HTERT RPE-1 (cell line): ENCODE results near the gene PHPT1.
"Not testable (repeated sequence)": the region's sequence is repeated elsewhere in the genome, so short reads cannot be mapped to it uniquely, and the experiment has no call there.

ENCODE experiments used
- in situ Hi-C: fragments of 300-500 bp; cut with MboI; formaldehyde crosslinking; loops from 4 replicates; pipeline ENCODE4 v1.14.3; 2020; ENCODE audit warnings: low sequenced_read_pairs

Gene PHPT1

GRCh38 chr9:136882947-136883283 is 33.7 kb downstream of the PHPT1 start:
- in situ Hi-C loops: not testable (repeated sequence)

GRCh38 chr9:136883670-136884069 is 34.5 kb downstream of the PHPT1 start:
- in situ Hi-C loops: not testable (repeated sequence)

GRCh38 chr9:136885950-136886578 is 36.9 kb downstream of the PHPT1 start, which contains the start of gene TRAF2:
Gene TRAF2 (plus strand): TSS chr9:136886516. CDS start chr9:136898741, 12,225 bp downstream.
- in situ Hi-C loops: no loop called here

- in situ Hi-C loops: no loop called here
Measured at GRCh38 chr9:136886610-136887597, 37.7 kb downstream of the PHPT1 start.

GRCh38 chr9:136888454-136888853 is 39.2 kb downstream of the PHPT1 start:
- in situ Hi-C loops: no loop called here

- in situ Hi-C loops: no loop called here
Measured at GRCh38 chr9:136889858-136890257, 40.6 kb downstream of the PHPT1 start.

- in situ Hi-C loops: no loop called here
Measured at GRCh38 chr9:136890661-136891060, 41.5 kb downstream of the PHPT1 start.

GRCh38 chr9:136896027-136896426 is 46.8 kb downstream of the PHPT1 start:
- in situ Hi-C loops: no loop called here

GRCh38 chr9:136898483-136899100 is 49.4 kb downstream of the PHPT1 start:
- in situ Hi-C loops: no loop called here

- in situ Hi-C loops: no loop called here
Measured at GRCh38 chr9:136899196-136899595, 50.0 kb downstream of the PHPT1 start.

- in situ Hi-C loops: no loop called here
Measured at GRCh38 chr9:136900556-136900955, 51.3 kb downstream of the PHPT1 start.
